Measurements from ENCODE around the gene NPLOC4. TPM values are rescaled to one million over a fixed set of nuclear protein-coding genes. Genes with fewer than 3 reads are reported as not detected.

Gene NPLOC4
- total and polyA plus RNA-seq, 9 of the 15 experiments (the other 6 are each of a cell fraction or from before 2014, with no cell fraction given): 1.5 to 116 (median 64.5) TPM

DNA sequence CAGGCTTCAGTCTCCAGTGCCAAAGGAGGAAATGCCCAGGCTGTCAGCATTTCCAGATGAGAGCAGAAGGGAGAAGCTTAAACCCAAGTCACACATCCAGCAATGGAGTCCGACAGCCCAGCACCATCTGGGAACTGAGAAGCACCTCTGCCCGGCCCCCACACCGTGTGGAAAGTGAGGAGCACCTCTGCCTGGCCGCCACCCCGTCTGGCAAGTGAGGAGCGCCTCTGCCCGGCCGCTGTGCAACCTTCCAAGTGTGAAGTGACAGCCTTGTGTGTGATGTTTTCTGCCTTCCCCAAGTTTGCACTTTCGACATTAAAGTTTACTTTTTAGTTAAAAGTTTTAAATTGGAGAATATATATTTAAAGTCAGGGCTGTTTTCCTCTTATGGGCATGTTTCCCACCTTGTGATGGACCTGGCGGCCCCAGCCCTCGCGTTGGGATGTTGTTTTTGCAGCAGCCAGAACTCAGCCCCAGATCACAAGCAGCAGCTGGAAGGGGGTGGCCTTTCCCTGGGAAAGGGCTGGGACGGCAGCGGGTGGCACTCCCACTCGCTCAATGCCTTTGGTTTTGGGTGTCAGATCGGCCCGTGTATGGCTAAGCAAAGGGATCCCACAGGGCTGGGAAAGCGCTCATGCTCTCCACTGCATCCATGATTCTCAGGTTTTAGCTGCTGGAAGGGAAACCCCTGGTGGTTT, 36.8 kb upstream of the NPLOC4 start:
- POLR2A ChIA-PET: interaction anchor here (1.4 to 2.5 kb wide), 4 partner anchors 10 to 38 kb away, joined by 3 to 8 read pairs (median 5); partner anchors contain the start of genes ARL16, HGS and SLC25A10
- FAIRE-seq: no peak

More for the DNA sequence above, 36.8 kb upstream of the NPLOC4 start:
- TF ChIP-seq POLR2G (IDR thresholded peaks at IDR 0.05; ENCODE audit: low read depth, low read length): peak; percentile 60
- no peak for TF ChIP-seq ZNF197 (CRISPR knock-in tag; IDR thresholded peaks at IDR 0.05; ENCODE audit: low read depth)
- TF ChIP-seq ZBTB33 (CRISPR knock-in tag; IDR thresholded peaks at IDR 0.05): 0 out of 2 replicates have a peak, but pooled peaks have one; percentile 51
- no peak for TF ChIP-seq ZNF324 (CRISPR knock-in tag; IDR thresholded peaks at IDR 0.05)
- no peak for TF ChIP-seq E2F1 (CRISPR knock-in tag; IDR thresholded peaks at IDR 0.05)
- TF ChIP-seq, protein P1, sequence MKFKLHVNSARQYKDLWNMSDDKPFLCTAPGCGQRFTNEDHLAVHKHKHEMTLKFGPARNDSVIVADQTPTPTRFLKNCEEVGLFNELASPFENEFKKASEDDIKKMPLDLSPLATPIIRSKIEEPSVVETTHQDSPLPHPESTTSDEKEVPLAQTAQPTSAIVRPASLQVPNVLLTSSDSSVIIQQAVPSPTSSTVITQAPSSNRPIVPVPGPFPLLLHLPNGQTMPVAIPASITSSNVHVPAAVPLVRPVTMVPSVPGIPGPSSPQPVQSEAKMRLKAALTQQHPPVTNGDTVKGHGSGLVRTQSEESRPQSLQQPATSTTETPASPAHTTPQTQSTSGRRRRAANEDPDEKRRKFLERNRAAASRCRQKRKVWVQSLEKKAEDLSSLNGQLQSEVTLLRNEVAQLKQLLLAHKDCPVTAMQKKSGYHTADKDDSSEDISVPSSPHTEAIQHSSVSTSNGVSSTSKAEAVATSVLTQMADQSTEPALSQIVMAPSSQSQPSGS (CRISPR knock-in tag; IDR thresholded peaks at IDR 0.05): no peak
- no peak for TF ChIP-seq MBD2 (IDR thresholded peaks at IDR 0.05; ENCODE audit: borderline replicate concordance, low read depth)
- TF ChIP-seq, protein P2, sequence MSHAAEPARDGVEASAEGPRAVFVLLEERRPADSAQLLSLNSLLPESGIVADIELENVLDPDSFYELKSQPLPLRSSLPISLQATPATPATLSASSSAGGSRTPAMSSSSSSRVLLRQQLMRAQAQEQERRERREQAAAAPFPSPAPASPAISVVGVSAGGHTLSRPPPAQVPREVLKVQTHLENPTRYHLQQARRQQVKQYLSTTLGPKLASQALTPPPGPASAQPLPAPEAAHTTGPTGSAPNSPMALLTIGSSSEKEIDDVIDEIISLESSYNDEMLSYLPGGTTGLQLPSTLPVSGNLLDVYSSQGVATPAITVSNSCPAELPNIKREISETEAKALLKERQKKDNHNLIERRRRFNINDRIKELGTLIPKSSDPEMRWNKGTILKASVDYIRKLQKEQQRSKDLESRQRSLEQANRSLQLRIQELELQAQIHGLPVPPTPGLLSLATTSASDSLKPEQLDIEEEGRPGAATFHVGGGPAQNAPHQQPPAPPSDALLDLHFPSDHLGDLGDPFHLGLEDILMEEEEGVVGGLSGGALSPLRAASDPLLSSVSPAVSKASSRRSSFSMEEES (CRISPR knock-in tag; IDR thresholded peaks at IDR 0.05): no peak
- no peak for TF ChIP-seq GABPA (tag; conservative IDR thresholded peaks at IDR 0.05; ENCODE audit: low read depth)
- TF ChIP-seq RBFOX2 (IDR thresholded peaks at IDR 0.05; ENCODE audit: low read depth, low read length): peak; percentile 45
- TF ChIP-seq ZNF239 (CRISPR knock-in tag; IDR thresholded peaks at IDR 0.05): no peak
- WGBS (ENCODE audit: insufficient coverage, low coverage, missing lambda C conversion rate): 83% methylated on average over 18 of the region's 18 CpGs
- DNase-seq (ENCODE audit: extremely low read depth in 1 of 4, low spot score in 3 of 4) (no peak), ATAC-seq (peak; percentile 35)
- in situ Hi-C loops (cut with MboI): no loop called here
- Histone ChIP-seq H3K9ac (ENCODE audit: insufficient read depth in 1 of 2, low read depth in 2 of 2, low read length in 2 of 2) (no peak overlapping the region), H3K9me3 (replicated peaks; ENCODE audit: control insufficient read depth, insufficient read depth, low read depth, low read length) (no peaks in the 10 kb centered on the region), H3K4me2 (ENCODE audit: insufficient read depth, low read length) (no peak overlapping the region), H4K20me1 (replicated peaks; ENCODE audit: control insufficient read depth, insufficient read depth, low read length) (no peaks in the 10 kb centered on the region), H2AFZ (ENCODE audit: low read depth, low read length) (no peak overlapping the region), H3K79me2 (ENCODE audit: control insufficient read depth, insufficient read depth, low read length) (peaks cover 17% of the 10 kb centered on the region), H3K4me3 (no peak overlapping the region), H3K27ac (ENCODE audit: extremely low read depth, low read depth, low read length) (no peak overlapping the region), H3K27me3 (ENCODE audit: control insufficient read depth in 2 of 2, insufficient read depth in 2 of 2, low read length in 2 of 2) (no peaks in the 10 kb centered on the region), H3K36me3 (ENCODE audit: control insufficient read depth, insufficient read depth, low read length) (peaks cover 63% of the 10 kb centered on the region), H3K9me1 (ENCODE audit: control insufficient read depth, insufficient read depth, low read length) (no peaks in the 10 kb centered on the region), H3K4me1 (replicated peaks in 1 of 2; ENCODE audit: control insufficient read depth in 2 of 2, insufficient read depth in 2 of 2, low read length in 2 of 2) (peaks cover 0 to 48% of the 10 kb centered on the region in 2 experiments; a peak in 2 of 5 replicates)
- BruUV-seq (replicated peaks): no TSS peak
- CTCF ChIA-PET (ENCODE audit: low intra/inter-chr PET ratio): no interaction called here
- intact Hi-C loops (cut with micrococcal nuclease): no loop called here

All from K562 (cell line).